Activated CD8-positive, alpha-beta memory T cell treated with anti-CD3 and anti-CD28 coated beads, Interleukin-2, amount 50 U/mL, for 24 hours (primary cell): ENCODE data around the gene MCC.

Experiments used
- DNase-seq: peaks from one replicate; pipeline ENCODE4 v3.0.0-alpha.2; 2020; ENCODE audit errors: extremely low read depth

MCC gene

DNA sequence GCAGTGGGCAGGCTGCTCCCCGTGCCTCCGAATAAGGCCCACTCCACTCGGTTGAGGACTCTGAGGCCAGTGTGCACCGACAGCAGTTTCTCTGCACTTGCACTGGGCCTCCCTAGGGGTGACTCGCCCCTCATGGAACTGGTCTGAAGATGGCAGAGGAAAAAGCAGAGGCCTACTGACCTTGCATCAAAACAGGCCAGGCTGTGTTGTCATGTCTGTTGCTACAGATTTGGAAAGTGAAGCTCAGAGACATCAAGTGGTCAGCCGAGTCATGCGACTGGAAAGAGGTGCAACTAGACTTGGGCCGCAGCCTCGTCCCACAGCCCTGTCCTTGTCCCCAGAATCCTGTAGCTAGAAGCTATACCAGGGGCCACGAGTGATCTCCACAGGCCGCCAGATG, 433.4 kb downstream of the MCC start:
- no peak for DNase-seq

DNA sequence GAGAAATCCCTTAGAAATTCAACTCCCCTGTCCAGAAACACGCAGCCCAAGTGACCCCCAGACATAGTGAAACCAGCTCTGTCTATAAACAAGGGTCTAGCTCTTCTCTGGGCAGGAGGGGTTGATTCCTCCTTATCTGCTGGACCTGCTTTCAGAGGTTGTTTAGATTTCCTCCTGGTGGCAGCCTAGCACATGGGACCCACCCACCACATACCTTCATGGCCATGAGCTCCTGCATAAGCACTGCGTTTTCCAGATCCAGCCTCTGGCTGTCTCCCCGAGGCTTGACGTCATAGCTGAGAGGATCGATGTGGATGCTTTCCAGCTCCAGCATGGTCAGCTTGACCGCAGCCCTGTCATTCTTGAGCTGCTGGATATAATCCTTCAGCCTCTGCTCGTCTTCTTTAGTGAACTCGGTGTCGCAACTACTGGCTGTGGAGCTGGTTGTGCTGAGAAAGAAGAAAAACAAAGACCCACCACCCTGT, 434.7 kb downstream of the MCC start:
- no peak for DNase-seq

DNA sequence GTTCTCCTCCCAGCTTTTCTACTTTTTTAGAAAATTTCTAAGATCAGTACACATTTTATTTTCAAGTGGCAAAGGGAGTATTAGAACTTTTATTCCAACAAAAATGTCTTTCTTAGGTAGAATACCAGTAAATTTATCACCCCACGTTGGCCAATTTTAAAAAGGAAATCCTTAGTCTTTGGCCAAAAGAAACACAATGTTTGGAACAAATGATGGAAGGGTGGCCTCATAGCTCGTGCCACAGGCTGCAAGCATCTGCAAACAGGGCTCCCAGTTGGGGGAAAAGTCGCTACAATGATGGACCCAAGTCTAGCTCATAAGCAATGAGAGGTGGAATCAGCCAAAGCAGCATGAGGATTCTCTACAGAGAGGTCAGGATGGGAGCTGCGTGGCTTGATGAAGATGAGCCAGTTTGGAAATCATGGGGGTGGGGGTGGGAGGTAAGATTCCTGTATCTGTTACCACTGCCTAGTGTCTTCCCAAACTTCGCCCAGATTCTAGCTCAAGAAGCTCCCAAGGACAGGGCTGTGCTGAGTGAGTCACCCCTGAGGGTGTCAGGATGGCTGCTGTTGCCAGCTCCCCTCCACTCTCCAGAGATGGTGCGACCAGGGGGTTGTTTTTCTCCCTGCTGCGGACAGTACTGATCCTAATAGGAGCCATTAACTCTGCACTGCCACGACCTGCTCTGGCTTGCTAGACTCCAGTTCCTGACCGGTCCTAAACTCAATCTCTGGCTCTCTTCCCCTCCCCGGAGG, 436.0 kb downstream of the MCC start:
- DNase-seq: no peak

GRCh38 chr5:113050721-113051382, 437.4 kb downstream of the MCC start:
- DNase-seq: no peak

- no peak for DNase-seq
Measured at GRCh38 chr5:113048931-113049330, 439.3 kb downstream of the MCC start.

DNA sequence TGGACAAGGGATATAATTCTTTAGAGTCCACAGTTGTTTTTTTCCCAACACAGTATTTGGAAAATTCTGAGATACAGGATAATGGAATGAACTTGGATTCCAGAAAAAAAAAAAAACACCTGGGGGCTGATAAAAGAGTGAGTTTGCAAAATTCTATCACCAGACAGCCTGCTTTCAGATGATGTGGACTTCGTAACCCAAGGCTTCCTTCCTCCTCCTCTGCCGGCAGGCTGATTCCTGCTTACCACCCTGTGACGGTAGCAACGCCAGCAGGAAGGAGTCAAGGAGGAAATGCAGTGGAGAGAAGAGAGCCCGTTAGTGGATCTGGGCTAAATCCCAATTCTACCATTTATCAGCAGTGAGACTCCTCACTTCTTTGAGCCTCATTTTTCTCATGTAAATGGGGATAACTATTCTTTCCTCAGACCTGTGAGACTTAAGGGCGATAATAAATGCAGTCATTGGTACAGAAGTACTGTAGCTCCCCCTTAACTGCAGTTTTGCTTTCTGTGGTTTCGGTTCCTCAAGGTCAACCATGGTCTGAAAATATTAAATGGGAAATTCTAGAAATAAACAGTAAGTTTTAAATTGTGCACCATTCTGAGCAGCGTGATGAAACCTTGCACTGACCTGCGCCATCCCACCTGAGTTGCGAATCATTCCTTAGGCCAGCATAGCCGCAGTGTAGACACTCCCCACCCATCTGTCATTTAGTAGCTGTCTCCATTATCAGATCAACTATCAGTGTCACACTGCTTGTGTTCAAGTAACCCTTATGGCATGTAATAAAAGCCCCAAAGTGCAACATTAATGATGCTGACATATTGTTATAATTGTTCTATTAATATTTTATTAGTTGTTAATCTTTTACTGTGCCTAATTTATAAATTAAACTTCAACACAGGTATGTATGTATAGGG, 440.3 kb downstream of the MCC start:
- DNase-seq: no peak

DNA sequence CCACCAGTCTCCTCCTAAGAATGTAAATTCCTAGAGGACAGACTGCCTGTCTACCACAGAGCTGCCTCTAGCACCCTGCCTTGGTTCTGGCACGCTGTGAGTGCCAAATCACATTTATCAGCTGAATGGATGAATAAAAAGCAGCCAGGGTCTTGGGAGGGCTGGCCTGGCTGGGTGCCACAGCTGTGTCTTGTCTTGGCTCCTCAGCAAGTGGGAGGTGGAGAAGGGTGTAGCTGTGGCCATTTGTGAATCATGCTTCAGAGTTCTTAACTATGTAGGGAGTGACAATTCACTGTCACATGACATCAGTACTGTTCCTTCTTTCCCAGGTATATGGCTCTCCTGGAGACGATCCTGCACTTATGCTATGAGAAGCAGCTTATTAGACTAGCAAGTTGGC, 441.0 kb downstream of the MCC start:
- DNase-seq: no peak

DNA sequence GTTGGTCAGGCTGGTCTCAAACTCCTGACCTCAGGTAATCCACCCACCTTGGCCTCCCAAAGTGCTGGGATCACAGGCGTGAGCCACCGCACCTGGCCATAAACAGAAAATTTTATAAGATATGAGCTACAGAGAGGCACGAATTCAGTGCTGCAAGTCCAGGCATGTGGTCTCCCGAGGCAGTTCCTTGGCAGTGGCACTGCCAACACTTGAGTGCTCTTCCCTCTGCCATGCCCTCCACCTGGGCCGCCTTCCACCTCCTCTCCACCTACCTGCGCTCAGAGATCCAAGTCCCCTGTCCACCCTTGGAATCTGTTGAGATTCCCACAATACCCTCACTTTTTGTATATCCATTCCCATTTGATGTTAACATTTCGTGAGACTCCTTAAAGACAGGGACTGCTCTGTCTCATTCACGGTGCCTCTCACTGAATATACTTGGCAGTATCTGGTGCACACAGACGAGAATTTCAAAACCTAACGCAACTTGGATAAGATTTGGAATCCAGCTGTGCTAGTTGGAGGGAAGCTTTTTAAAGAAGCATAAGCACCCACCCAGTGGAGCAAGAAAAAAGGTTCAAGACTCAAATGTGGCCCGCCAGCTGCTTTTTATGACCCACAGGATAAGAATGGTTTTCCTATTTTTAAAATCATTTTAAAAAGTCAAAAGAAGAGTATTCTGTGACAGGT, 443.3 kb downstream of the MCC start:
- no peak for DNase-seq

DNA sequence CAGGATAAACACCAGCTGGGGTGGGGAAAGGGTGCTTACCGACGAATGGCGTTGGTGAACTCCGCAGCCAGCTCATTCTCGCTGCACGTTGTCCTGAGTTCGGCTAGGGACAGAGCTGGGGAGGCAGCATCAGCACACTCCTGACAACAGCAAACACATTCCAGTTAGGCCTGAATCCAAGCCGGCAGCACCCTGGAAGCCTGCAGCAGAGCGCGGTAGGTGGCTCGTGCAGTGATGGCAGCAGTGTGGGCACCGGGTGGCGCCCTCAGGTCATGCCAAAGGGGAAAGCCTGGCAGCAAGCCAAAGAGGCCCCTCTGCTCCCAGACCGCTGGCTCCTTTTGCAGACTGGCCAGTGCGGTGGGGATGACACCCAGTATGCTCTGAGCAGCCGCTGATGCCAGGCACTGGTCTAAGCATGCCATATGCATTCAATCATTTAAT, 444.7 kb downstream of the MCC start:
- DNase-seq: no peak

DNA sequence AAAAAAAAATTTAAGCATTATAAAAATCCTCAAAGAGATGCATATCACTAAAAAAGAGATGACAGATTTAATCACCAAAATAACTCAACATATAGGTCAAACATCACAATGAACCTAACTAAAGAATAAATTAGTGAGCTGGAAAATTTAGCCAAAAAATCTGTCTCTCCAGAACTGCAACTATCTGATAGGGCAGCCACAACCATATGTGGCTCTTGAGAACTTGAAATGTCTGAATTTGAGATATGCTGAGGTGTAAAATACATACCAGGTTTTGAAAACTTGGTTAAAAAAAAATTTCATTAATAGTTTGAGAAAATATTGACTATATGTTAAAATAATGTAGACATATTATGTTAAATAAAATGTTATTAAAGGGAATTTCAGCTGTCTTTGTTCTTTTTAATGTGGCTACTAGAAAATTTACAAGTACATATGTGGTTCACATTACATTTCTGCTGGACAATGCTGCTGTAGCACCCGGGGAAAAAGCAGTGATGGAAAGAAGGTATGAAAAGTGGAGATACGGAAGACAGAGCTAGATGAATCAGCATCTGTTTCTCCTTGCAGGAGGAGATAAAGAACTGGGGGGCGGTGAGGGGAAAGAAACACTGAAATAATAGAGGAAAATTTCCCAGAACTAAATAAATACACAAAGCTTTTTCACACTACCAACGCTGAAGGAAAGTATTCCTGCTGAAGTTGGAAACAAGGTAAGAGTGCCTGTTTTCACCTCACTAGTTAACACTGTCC, 445.6 kb downstream of the MCC start:
- DNase-seq: no peak

DNA sequence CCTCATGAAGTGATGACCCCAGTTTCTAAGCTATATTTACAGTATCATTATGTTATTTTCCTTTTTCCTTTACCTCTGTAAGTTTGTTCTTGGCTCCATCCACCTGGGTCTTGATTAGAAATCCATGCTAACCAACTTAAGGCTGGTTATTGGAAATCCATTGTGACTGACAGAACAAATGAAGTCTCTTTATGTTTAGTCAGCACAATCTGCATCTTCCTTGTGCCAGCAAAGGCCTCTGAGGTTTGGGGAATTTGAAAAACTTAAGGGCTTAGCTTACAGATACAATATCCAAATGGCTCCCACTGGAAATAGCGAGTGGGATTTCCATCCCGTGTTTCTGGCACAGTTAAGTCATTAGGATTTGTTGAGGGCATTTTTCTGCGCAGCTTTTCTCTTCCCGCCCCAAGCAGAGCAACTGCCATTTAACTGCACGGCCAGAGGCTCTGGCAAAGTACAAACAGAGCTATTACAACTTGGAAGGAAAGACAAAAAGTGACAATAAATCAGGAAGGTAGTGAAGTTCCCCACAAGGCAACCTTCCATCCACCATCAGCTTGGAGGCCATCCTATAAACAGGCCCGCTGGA, 447.5 kb downstream of the MCC start:
- no peak for DNase-seq

GRCh38 chr5:113039934-113040285, 448.3 kb downstream of the MCC start:
- DNase-seq: no peak

- no peak for DNase-seq
Measured at GRCh38 chr5:113039229-113039933, 448.9 kb downstream of the MCC start.

GRCh38 chr5:113038714-113039113, 449.5 kb downstream of the MCC start:
- no peak for DNase-seq

DNA sequence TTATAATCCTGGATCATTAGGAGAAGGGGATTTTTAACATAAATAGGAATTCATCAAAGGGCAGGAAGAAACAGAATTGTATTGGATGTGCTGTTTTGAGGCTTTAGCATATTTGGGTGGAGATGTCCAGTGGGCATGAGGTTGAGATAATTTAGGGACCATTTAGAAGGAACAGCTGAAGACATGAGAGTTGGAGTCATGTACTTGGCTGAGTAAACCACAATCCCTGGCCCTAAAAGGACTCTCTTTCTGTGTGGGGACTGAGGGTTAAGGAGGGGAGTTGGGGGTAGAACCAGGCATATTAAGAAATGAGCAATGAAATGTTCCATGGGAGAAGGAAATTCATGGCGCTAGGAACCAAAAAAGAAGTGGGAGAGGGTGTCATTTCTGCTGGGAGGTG, 450.1 kb downstream of the MCC start:
- no peak for DNase-seq

- DNase-seq: no peak
Measured at GRCh38 chr5:113036826-113037225, 451.4 kb downstream of the MCC start.

DNA sequence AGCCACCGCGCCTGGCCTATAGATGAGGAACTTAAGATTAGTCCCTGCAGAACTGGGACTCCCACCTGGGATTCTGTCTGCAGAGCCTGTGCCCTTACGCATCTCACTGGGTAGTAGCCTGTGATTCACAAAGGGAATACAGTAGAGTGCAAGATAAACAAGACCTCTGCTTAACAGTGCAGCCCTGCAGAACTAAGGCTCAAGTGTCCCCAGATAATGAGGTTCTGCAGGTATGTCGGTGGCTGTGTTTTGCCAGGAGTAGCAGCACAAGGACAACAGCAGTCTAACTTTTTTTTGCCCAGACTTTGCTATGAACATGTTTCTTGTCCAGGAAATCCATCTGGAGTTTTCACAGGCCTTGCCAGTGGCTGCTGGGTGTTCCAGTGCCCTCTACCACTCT, 451.9 kb downstream of the MCC start:
- no peak for DNase-seq

DNA sequence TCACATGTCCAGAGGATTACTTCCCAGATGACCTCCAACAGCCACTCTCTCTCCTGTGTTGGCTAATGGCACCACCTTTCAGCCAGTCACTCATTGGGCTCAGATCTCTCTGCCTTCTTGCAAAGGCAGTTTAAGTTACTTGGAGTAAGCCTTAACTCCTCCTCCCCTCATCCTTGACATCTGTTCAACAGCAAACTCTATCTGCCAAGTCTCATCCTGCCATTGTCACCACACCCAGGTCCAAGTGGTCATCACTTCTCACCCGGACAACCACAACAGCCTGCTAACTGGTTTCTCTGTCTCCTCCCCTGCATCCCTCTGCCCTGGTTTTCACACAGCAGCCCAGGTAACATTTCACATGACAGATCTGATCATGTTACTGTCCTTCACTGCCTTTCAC, 453.2 kb downstream of the MCC start:
- DNase-seq: no peak

DNA sequence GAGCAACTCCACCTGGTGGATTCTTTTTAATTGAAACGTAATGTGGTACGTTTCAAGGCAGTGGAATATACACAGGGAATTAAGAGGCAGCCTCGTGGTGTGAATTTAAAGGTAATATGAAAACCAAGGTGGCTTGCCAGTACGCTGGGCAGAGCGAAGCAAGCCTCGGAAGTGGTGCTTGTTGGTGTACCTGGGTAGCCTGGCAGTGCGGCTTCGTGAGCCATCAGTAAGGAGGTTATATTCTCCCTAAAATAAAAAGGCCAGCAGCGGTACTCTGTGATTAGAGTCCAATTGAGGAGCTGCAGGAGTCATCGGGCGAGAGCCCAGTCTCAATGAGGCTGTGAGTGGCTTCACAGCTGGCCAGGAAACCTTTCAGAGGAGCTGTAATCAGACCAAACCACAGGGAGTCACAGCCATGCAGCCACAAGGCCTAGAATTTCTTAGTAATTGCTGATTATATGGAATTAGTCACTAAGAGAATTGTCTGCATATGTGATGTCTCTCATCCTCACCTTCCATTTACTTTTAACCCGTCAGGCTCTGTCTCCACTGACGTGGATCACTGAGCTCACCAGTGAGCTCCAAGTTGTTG, 454.0 kb downstream of the MCC start:
- no peak for DNase-seq

DNA sequence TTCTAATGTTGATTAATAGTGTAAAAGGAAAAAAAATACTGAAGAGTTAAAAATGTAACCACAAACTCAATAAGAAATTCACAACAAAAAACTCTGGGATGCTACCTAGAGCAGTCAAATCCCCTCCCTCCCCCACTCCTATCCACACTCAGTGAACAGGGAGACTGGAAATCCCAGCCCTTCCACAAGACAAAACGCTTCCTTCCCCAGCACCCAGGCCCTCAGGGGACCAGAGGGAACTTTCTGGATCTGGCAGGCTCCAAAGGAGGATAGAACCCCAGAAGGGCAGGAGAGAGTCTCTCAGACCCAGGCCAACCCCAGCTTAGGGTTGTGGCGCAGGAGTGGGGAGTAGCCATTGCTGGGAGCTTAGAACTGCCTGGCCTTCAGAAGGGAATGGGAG, 456.7 kb downstream of the MCC start:
- DNase-seq: no peak
